Breast epithelium (tissue), 3 donors: ENCODE measurements around the gene C1R.
"Not testable (repeated sequence)": the region's sequence is repeated elsewhere in the genome, so short reads cannot be mapped to it uniquely, and the experiment has no call there.

Experiments
- POLR2AphosphoS5 ChIP-seq, 3 donors: sonication (generic); formaldehyde crosslinking; IDR thresholded peaks; one replicate each; pipeline ENCODE4 v1.6.1; 2017; ENCODE audit warnings: antibody characterized with exemption in 3 of 3
- TF ChIP-seq, protein P1 (sequence below), 3 donors: fragments of 450-650 bp; IDR thresholded peaks; one replicate each; pipeline ENCODE4 v1.5.1; 2016 to 2017; ENCODE audit warnings: antibody characterized with exemption in 3 of 3, mild to moderate bottlenecking in 3 of 3, moderate library complexity in 3 of 3

GRCh38 chr12:7107181-7107580, 14.9 kb upstream of the C1R start:
- TF ChIP-seq, protein P1, sequence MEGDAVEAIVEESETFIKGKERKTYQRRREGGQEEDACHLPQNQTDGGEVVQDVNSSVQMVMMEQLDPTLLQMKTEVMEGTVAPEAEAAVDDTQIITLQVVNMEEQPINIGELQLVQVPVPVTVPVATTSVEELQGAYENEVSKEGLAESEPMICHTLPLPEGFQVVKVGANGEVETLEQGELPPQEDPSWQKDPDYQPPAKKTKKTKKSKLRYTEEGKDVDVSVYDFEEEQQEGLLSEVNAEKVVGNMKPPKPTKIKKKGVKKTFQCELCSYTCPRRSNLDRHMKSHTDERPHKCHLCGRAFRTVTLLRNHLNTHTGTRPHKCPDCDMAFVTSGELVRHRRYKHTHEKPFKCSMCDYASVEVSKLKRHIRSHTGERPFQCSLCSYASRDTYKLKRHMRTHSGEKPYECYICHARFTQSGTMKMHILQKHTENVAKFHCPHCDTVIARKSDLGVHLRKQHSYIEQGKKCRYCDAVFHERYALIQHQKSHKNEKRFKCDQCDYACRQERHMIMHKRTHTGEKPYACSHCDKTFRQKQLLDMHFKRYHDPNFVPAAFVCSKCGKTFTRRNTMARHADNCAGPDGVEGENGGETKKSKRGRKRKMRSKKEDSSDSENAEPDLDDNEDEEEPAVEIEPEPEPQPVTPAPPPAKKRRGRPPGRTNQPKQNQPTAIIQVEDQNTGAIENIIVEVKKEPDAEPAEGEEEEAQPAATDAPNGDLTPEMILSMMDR (IDR thresholded peaks at IDR 0.05), result not testable (repeated sequence)
- not testable (repeated sequence) for TF ChIP-seq POLR2AphosphoS5 (IDR thresholded peaks at IDR 0.05)
